Activated T-cell treated with anti-CD3 and anti-CD28 coated beads, Interleukin-2, amount 50 U/mL, for 4 hours (primary cell): ENCODE results near the gene PDCL2. TPM values are rescaled to one million over a fixed set of nuclear protein-coding genes. Genes with fewer than 3 reads are reported as not detected.

Experiments
- ATAC-seq, 2 donors: fragments of 200-7000 bp; cut with Tn5 transposase; one replicate each; pipeline ENCODE4 v1.10.0; 2021
- DNase-seq: peaks from one replicate; pipeline ENCODE4 v3.0.0-alpha.2; 2020
- H3K27me3 Mint-ChIP-seq: one replicate; pipeline ENCODE4 v1.8.0; 2021; ENCODE audit warnings: low read depth, mixed read lengths
- H3K36me3 Mint-ChIP-seq: one replicate; pipeline ENCODE4 v1.8.0; 2022; ENCODE audit warnings: mixed read lengths; ENCODE audit not compliant: insufficient read depth
- H3K4me1 Mint-ChIP-seq: one replicate; pipeline ENCODE4 v1.8.0; 2021; ENCODE audit warnings: low read depth, mixed read lengths
- H3K4me3 Mint-ChIP-seq: one replicate; pipeline ENCODE4 v1.8.0; 2021; ENCODE audit warnings: mild to moderate bottlenecking, moderate library complexity, mixed read lengths
- H3K9me3 Mint-ChIP-seq: one replicate; pipeline ENCODE4 v1.8.0; 2021; ENCODE audit warnings: mixed read lengths
- total RNA-seq, 3 donors: library from RNA; stranded (reverse); gene quantifications; one replicate each; pipeline ENCODE4 v1.2.1, GENCODE V29; 2021

The PDCL2 gene
- total RNA-seq, 3 donors from 2014 or later = not detected

GRCh38 chr4:55538531-55538930 is 53.5 kb downstream of the PDCL2 start:
- Mint-ChIP-seq H3K4me1 (peaks cover 43% of the 10 kb centered on the region), H3K36me3 (peaks cover 8% of the 10 kb centered on the region), H3K9me3 (peaks cover 6% of the 10 kb centered on the region), H3K27me3 (no peaks in the 10 kb centered on the region), H3K4me3 (no peak overlapping the region)
- DNase-seq (no peak), ATAC-seq (no peak)

GRCh38 chr4:55534306-55534705 is 57.7 kb downstream of the PDCL2 start:
- H3K9me3 Mint-ChIP-seq = peaks cover 15% of the 10 kb centered on the region
- peaks cover 28% of the 10 kb centered on the region for H3K4me1 Mint-ChIP-seq
- ATAC-seq (no peak), DNase-seq (no peak)
- no peak overlapping the region for H3K4me3 Mint-ChIP-seq
- no peaks in the 10 kb centered on the region for H3K27me3 Mint-ChIP-seq
- peaks cover 26% of the 10 kb centered on the region for H3K36me3 Mint-ChIP-seq

DNA sequence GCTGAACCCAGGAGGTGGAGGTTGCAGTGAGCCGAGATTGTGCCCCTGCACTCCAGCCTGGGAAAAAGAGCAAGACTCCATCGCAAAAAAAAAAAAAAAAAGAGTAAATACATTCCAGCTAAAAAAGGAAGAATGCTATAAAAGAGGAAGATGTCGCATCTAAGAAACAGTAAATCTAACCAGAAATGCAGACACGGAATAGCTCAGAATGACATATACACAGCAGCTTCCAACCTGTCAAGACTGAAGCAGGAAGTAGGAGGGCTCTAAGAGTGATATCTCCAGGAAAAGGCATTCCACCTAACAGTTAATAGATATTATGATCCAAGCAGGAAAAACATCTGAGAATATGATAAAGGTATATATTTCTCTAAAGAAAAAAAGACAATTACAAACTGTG is 61.4 kb downstream of the PDCL2 start:
- DNase-seq = no peak
- peaks cover 31% of the 10 kb centered on the region for H3K36me3 Mint-ChIP-seq
- peaks cover 15% of the 10 kb centered on the region for H3K9me3 Mint-ChIP-seq
- peaks cover 14% of the 10 kb centered on the region for H3K4me1 Mint-ChIP-seq
- no peak for ATAC-seq
- H3K4me3 Mint-ChIP-seq = no peak overlapping the region
- H3K27me3 Mint-ChIP-seq = no peaks in the 10 kb centered on the region

DNA sequence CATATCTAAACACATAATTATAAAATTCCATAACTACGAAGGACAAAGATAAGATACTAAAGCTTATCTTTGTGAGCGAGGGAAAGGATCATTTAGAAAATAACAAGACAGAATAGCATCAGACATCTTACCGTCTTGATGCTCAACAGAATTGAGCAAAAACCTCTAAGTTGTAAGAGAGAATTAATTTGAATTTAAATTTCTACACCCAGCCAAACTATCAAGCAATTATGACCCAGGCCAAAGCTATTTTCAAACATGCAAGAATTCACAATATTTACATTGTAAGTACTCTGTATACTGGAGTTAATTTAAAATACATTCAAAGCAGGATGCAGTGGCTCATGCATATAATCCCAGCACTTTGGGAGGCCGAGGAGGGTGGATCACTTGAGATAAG is 61.9 kb downstream of the PDCL2 start:
- Mint-ChIP-seq H3K4me1 (peaks cover 14% of the 10 kb centered on the region), H3K36me3 (peaks cover 31% of the 10 kb centered on the region), H3K27me3 (no peaks in the 10 kb centered on the region), H3K9me3 (peaks cover 15% of the 10 kb centered on the region), H3K4me3 (no peak overlapping the region)
- ATAC-seq = no peak
- DNase-seq = no peak

DNA sequence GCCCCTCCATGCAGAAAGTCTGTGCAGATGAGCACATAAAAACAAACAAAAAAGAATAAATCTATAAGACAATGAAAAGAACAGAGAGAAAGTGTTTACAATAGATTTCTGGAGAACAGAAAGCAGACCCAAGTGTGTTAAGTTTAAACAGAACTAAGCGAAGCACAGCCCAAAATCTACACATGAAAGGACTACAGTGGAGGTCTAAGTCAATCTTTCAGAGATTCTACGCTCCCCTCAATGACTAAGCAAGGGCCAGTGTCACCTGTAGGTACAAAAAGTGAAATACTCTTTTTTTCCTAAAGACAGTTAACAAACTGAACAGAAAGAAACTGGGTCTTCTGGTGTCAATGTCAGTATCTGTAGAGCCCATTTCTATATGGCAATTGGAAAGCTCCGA is 63.6 kb downstream of the PDCL2 start:
- peaks cover 17% of the 10 kb centered on the region for H3K4me1 Mint-ChIP-seq
- peaks cover 9% of the 10 kb centered on the region for H3K9me3 Mint-ChIP-seq
- H3K4me3 Mint-ChIP-seq = no peak overlapping the region
- H3K36me3 Mint-ChIP-seq = peaks cover 26% of the 10 kb centered on the region
- H3K27me3 Mint-ChIP-seq = no peaks in the 10 kb centered on the region
- no peak for ATAC-seq
- no peak for DNase-seq

GRCh38 chr4:55524844-55525571 is 67.0 kb downstream of the PDCL2 start:
- DNase-seq = no peak
- Mint-ChIP-seq H3K27me3 (no peaks in the 10 kb centered on the region), H3K36me3 (peaks cover 14% of the 10 kb centered on the region), H3K4me3 (no peak overlapping the region), H3K9me3 (peaks cover 3% of the 10 kb centered on the region), H3K4me1 (peaks cover 13% of the 10 kb centered on the region)
- no peak for ATAC-seq

GRCh38 chr4:55518442-55518841 is 73.6 kb downstream of the PDCL2 start:
- Mint-ChIP-seq H3K4me3 (no peak overlapping the region), H3K4me1 (peaks cover 4% of the 10 kb centered on the region), H3K9me3 (no peaks in the 10 kb centered on the region), H3K27me3 (no peaks in the 10 kb centered on the region), H3K36me3 (peaks cover 4% of the 10 kb centered on the region)
- ATAC-seq = no peak
- no peak for DNase-seq

- no peak for DNase-seq
- H3K36me3 Mint-ChIP-seq = peaks cover 4% of the 10 kb centered on the region
- H3K4me1 Mint-ChIP-seq = peaks cover 4% of the 10 kb centered on the region
- ATAC-seq = no peak
- no peaks in the 10 kb centered on the region for H3K27me3 Mint-ChIP-seq
- H3K9me3 Mint-ChIP-seq = no peaks in the 10 kb centered on the region
- H3K4me3 Mint-ChIP-seq = no peak overlapping the region
These were observed 74.4 kb downstream of the PDCL2 start for GRCh38 chr4:55517526-55518229.

GRCh38 chr4:55512922-55513571 is 79.0 kb downstream of the PDCL2 start:
- H3K9me3 Mint-ChIP-seq = peaks cover 3% of the 10 kb centered on the region

GRCh38 chr4:55512077-55512476 is 80.0 kb downstream of the PDCL2 start:
- Mint-ChIP-seq H3K4me3 (no peak overlapping the region), H3K4me1 (peaks cover 15% of the 10 kb centered on the region), H3K9me3 (peaks cover 3% of the 10 kb centered on the region), H3K27me3 (no peaks in the 10 kb centered on the region), H3K36me3 (peaks cover 13% of the 10 kb centered on the region)
- ATAC-seq = no peak
- DNase-seq = no peak

More at GRCh38 chr4:55512922-55513571, 79.0 kb downstream of the PDCL2 start:
- H3K36me3 Mint-ChIP-seq = peaks cover 10% of the 10 kb centered on the region
- DNase-seq (no peak), ATAC-seq (no peak)
- no peaks in the 10 kb centered on the region for H3K27me3 Mint-ChIP-seq
- peaks cover 17% of the 10 kb centered on the region for H3K4me1 Mint-ChIP-seq
- no peak overlapping the region for H3K4me3 Mint-ChIP-seq

DNA sequence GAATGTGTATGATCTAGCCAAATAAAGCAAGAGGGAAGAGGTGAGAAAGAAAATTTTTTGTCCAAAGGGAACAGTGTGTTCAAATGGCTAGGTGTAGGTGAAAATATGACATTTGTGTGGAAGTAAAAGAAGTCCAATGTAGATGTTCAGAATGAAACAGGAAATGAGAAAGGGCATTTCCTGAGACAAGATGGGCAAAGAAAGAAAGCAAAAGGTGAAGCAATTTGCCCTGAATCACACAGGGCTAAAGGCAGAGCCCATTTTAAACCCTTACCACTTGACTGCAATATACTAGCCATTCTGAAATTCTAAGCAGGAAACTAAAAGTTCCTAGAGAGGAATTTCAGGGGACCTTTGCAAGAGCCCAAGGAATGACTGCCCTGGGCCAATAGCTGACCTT is 81.4 kb downstream of the PDCL2 start:
- DNase-seq (no peak), ATAC-seq (no peak)

DNA sequence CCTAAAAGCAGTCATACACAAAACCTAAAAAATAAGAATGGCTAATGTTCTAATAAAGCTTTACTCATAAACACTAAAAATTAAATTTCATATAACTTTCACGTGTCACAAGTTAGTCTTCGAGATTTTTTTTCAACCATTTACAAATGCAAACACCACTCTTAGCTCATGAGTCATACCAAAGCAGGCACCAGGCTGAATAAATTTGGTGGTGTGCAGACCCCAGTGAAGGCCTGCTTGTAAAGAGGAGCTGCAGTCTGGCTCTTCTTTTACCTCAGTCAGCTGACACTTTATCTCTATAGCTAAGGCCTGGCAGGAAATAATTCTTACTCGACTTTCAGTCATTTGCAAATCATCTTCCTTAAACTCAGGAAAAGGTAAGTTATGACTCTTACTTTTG is 82.8 kb downstream of the PDCL2 start:
- DNase-seq = no peak
- H3K9me3 Mint-ChIP-seq = peaks cover 3% of the 10 kb centered on the region
- no peak for ATAC-seq
- H3K4me3 Mint-ChIP-seq = no peak overlapping the region
- H3K4me1 Mint-ChIP-seq = peaks cover 15% of the 10 kb centered on the region
- peaks cover 18% of the 10 kb centered on the region for H3K36me3 Mint-ChIP-seq
- H3K27me3 Mint-ChIP-seq = no peaks in the 10 kb centered on the region

More for the DNA sequence above, 81.4 kb downstream of the PDCL2 start:
- Mint-ChIP-seq H3K27me3 (no peaks in the 10 kb centered on the region), H3K36me3 (peaks cover 18% of the 10 kb centered on the region), H3K4me3 (no peak overlapping the region), H3K9me3 (peaks cover 3% of the 10 kb centered on the region), H3K4me1 (peaks cover 15% of the 10 kb centered on the region)

GRCh38 chr4:55507612-55508011 is 84.4 kb downstream of the PDCL2 start:
- DNase-seq (no peak), ATAC-seq (no peak)
- H3K27me3 Mint-ChIP-seq = no peaks in the 10 kb centered on the region
- peaks cover 21% of the 10 kb centered on the region for H3K4me1 Mint-ChIP-seq
- peaks cover 3% of the 10 kb centered on the region for H3K9me3 Mint-ChIP-seq
- no peak overlapping the region for H3K4me3 Mint-ChIP-seq
- H3K36me3 Mint-ChIP-seq = peaks cover 21% of the 10 kb centered on the region
